SK-N-SH treated with all-trans-retinoic acid at 6 μM for 48 hours (cell line): ENCODE results near the gene ZNF844.
"Not testable (repeated sequence)": the region's sequence is repeated elsewhere in the genome, so short reads cannot be mapped to it uniquely, and the experiment has no call there.

Experiments used
- ATAC-seq: fragments of 200-7000 bp; cut with Tn5 transposase; 3 replicates; pipeline ENCODE4 v1.9.1; 2020; ENCODE audit warnings: mild to moderate bottlenecking, moderate library complexity
- CSDC2 ChIP-seq: fragments of 250-450 bp; sonication (Bioruptor Pico); IDR thresholded peaks from 2 replicates; pipeline ENCODE4 v1.5.0; 2020; ENCODE audit warnings: mild to moderate bottlenecking, moderate library complexity
- GLIS3 ChIP-seq: fragments of 250-450 bp; sonication (Bioruptor Pico); IDR thresholded peaks from 2 replicates; pipeline ENCODE4 v1.5.0; 2020; ENCODE audit warnings: mild to moderate bottlenecking, moderate library complexity
- ISL1 ChIP-seq: fragments of 250-450 bp; sonication (Bioruptor Pico); IDR thresholded peaks from 2 replicates; pipeline ENCODE4 v2.1.2; 2022; ENCODE audit warnings: mild to moderate bottlenecking, moderate library complexity
- OSR1 ChIP-seq: fragments of 250-450 bp; sonication (Bioruptor Pico); IDR thresholded peaks from 2 replicates; pipeline ENCODE4 v1.8.0; 2022; ENCODE audit warnings: moderate library complexity, mild to moderate bottlenecking, inconsistent platforms
- POU6F1 ChIP-seq: fragments of 250-450 bp; sonication (Bioruptor Pico); IDR thresholded peaks from 2 replicates; pipeline ENCODE4 v1.8.0; 2021; ENCODE audit warnings: low read depth, mild to moderate bottlenecking, moderate library complexity, borderline replicate concordance
- PPARA ChIP-seq: fragments of 250-450 bp; sonication (Bioruptor Pico); IDR thresholded peaks from 2 replicates; pipeline ENCODE4 v1.5.0; 2020; ENCODE audit warnings: mild to moderate bottlenecking, borderline replicate concordance
- RARB ChIP-seq: fragments of 250-450 bp; sonication (Bioruptor Pico); IDR thresholded peaks from 2 replicates; pipeline ENCODE4 v1.8.0; 2021; ENCODE audit warnings: mild to moderate bottlenecking, moderate library complexity
- SNAI2 ChIP-seq: fragments of 250-450 bp; sonication (Bioruptor Pico); IDR thresholded peaks from 2 replicates; pipeline ENCODE4 v1.5.0; 2020; ENCODE audit warnings: mild to moderate bottlenecking, moderate library complexity
- TCF4 ChIP-seq: fragments of 250-450 bp; sonication (Bioruptor Pico); IDR thresholded peaks from 2 replicates; pipeline ENCODE4 v1.8.0; 2021; ENCODE audit warnings: mild to moderate bottlenecking, moderate library complexity, borderline replicate concordance
- TOX ChIP-seq: fragments of 250-450 bp; sonication (Bioruptor Pico); IDR thresholded peaks from 2 replicates; pipeline ENCODE4 v1.8.0; 2021; ENCODE audit warnings: mild to moderate bottlenecking, moderate library complexity, borderline replicate concordance
- ZFP3 ChIP-seq: fragments of 250-450 bp; sonication (Bioruptor Pico); IDR thresholded peaks from 2 replicates; pipeline ENCODE4 v1.5.0; 2020; ENCODE audit warnings: mild to moderate bottlenecking, moderate library complexity
- ZNF565 ChIP-seq: fragments of 450-650 bp; formaldehyde crosslinking; conservative IDR thresholded peaks from 2 replicates; pipeline ENCODE4 v1.5.0; 2020; ENCODE audit warnings: low read depth, mild to moderate bottlenecking, moderate library complexity
- ZNF8 ChIP-seq: fragments of 450-650 bp; formaldehyde crosslinking; IDR thresholded peaks from 2 replicates; pipeline ENCODE4 v1.5.0; 2020; ENCODE audit warnings: mild to moderate bottlenecking, moderate library complexity
- TF ChIP-seq, protein P1 (sequence below): fragments of 250-450 bp; sonication (Bioruptor Pico); IDR thresholded peaks from 2 replicates; pipeline ENCODE4 v1.5.0; 2020; ENCODE audit warnings: mild to moderate bottlenecking, moderate library complexity
- TF ChIP-seq, protein P2 (sequence below): fragments of 250-450 bp; sonication (Bioruptor Pico); IDR thresholded peaks from 2 replicates; pipeline ENCODE4 v1.5.1; 2021; ENCODE audit warnings: mild to moderate bottlenecking, moderate library complexity
- TF ChIP-seq, protein P3 (sequence below): fragments of 250-450 bp; sonication (Bioruptor Pico); IDR thresholded peaks from 2 replicates; pipeline ENCODE4 v1.8.0; 2020; ENCODE audit warnings: mild to moderate bottlenecking, moderate library complexity, borderline replicate concordance
- TF ChIP-seq, protein P4 (sequence below): fragments of 250-450 bp; sonication (Bioruptor Pico); IDR thresholded peaks from 2 replicates; pipeline ENCODE4 v1.5.1; 2020; ENCODE audit warnings: low read depth, mild to moderate bottlenecking, moderate library complexity

Gene ZNF844

GRCh38 chr19:12052497-12053169 lies 11.9 kb upstream of the ZNF844 start, which contains the start of gene ZNF878:
ZNF878 (minus strand) TSS chr19:12052961; CDS start chr19:12052801, 160 bp downstream.
- ATAC-seq, result peak; percentile 99
- TF ChIP-seq, protein P1, sequence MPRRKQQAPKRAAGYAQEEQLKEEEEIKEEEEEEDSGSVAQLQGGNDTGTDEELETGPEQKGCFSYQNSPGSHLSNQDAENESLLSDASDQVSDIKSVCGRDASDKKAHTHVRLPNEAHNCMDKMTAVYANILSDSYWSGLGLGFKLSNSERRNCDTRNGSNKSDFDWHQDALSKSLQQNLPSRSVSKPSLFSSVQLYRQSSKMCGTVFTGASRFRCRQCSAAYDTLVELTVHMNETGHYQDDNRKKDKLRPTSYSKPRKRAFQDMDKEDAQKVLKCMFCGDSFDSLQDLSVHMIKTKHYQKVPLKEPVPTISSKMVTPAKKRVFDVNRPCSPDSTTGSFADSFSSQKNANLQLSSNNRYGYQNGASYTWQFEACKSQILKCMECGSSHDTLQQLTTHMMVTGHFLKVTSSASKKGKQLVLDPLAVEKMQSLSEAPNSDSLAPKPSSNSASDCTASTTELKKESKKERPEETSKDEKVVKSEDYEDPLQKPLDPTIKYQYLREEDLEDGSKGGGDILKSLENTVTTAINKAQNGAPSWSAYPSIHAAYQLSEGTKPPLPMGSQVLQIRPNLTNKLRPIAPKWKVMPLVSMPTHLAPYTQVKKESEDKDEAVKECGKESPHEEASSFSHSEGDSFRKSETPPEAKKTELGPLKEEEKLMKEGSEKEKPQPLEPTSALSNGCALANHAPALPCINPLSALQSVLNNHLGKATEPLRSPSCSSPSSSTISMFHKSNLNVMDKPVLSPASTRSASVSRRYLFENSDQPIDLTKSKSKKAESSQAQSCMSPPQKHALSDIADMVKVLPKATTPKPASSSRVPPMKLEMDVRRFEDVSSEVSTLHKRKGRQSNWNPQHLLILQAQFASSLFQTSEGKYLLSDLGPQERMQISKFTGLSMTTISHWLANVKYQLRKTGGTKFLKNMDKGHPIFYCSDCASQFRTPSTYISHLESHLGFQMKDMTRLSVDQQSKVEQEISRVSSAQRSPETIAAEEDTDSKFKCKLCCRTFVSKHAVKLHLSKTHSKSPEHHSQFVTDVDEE, result no peak
- no peak for TF ChIP-seq RARB (CRISPR knock-in tag)
- TF ChIP-seq, protein P2, sequence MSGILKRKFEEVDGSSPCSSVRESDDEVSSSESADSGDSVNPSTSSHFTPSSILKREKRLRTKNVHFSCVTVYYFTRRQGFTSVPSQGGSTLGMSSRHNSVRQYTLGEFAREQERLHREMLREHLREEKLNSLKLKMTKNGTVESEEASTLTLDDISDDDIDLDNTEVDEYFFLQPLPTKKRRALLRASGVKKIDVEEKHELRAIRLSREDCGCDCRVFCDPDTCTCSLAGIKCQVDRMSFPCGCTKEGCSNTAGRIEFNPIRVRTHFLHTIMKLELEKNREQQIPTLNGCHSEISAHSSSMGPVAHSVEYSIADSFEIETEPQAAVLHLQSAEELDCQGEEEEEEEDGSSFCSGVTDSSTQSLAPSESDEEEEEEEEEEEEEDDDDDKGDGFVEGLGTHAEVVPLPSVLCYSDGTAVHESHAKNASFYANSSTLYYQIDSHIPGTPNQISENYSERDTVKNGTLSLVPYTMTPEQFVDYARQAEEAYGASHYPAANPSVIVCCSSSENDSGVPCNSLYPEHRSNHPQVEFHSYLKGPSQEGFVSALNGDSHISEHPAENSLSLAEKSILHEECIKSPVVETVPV (CRISPR knock-in tag), result no peak
- no peak for TF ChIP-seq CSDC2 (CRISPR knock-in tag)
- no peak for TF ChIP-seq ZFP3 (CRISPR knock-in tag)
- no peak for TF ChIP-seq ISL1
- no peak for TF ChIP-seq ZNF565 (CRISPR knock-in tag)
- TF ChIP-seq, all 23 proteins: peak for 0

GRCh38 chr19:12055784-12056183 lies 8.7 kb upstream of the ZNF844 start:
- TF ChIP-seq ZNF8 (no peak), TOX (CRISPR knock-in tag) (no peak), ZNF565 (CRISPR knock-in tag) (no peak), PPARA (CRISPR knock-in tag) (no peak), SNAI2 (no peak), POU6F1 (CRISPR knock-in tag) (no peak)
- TF ChIP-seq, protein P3, sequence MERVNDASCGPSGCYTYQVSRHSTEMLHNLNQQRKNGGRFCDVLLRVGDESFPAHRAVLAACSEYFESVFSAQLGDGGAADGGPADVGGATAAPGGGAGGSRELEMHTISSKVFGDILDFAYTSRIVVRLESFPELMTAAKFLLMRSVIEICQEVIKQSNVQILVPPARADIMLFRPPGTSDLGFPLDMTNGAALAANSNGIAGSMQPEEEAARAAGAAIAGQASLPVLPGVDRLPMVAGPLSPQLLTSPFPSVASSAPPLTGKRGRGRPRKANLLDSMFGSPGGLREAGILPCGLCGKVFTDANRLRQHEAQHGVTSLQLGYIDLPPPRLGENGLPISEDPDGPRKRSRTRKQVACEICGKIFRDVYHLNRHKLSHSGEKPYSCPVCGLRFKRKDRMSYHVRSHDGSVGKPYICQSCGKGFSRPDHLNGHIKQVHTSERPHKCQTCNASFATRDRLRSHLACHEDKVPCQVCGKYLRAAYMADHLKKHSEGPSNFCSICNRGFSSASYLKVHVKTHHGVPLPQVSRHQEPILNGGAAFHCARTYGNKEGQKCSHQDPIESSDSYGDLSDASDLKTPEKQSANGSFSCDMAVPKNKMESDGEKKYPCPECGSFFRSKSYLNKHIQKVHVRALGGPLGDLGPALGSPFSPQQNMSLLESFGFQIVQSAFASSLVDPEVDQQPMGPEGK (CRISPR knock-in tag), result no peak

DNA sequence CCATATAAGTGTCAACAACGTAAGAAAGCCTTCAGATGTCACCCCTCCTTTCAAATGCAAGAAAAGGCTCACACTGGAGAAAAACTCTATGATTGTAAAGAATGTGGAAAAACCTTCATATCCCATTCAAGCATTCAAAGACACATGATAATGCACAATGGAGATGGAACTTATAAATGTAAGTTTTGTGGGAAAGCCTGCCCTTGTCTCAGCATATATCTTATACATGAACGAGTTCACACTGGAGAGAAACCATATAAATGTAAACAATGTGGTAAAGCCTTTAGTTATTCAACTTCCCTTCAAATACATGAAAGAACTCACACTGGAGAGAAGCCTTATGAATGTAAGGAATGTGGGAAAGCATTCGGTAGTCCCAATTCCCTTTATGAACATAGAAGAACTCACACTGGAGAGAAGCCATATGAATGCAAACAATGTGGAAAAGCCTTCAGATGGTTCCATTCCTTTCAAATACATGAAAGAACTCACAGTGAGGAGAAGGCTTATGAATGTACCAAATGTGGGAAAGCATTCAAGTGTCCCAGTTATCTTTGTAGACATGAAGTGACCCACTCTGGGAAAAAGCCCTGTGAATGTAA lies 11.1 kb downstream of the ZNF844 start:
- ATAC-seq, result no peak
- no peak for TF ChIP-seq POU6F1 (CRISPR knock-in tag)

More at GRCh38 chr19:12055784-12056183, 8.7 kb upstream of the ZNF844 start:
- no peak for ATAC-seq

- not testable (repeated sequence) for ATAC-seq
These were observed 11.8 kb downstream of the ZNF844 start for GRCh38 chr19:12076331-12076730.

DNA sequence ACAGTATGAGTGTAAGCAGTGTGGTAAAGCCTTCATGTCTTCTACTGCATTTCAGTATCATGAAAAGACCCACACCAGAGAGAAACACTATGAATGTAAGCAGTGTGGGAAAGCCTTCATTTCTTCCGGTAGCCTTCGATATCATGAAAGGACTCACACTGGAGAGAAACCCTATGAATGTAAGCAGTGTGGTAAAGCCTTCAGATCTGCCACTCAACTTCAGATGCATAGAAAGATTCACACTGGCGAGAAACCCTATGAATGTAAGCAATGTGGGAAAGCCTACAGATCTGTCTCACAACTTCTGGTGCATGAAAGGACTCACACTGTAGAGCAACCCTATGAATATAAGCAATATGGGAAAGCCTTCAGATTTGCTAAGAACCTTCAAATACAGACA lies 12.8 kb downstream of the ZNF844 start:
- no peak for TF ChIP-seq TCF4 (CRISPR knock-in tag)
- TF ChIP-seq ISL1, result no peak
- TF ChIP-seq, protein P4, sequence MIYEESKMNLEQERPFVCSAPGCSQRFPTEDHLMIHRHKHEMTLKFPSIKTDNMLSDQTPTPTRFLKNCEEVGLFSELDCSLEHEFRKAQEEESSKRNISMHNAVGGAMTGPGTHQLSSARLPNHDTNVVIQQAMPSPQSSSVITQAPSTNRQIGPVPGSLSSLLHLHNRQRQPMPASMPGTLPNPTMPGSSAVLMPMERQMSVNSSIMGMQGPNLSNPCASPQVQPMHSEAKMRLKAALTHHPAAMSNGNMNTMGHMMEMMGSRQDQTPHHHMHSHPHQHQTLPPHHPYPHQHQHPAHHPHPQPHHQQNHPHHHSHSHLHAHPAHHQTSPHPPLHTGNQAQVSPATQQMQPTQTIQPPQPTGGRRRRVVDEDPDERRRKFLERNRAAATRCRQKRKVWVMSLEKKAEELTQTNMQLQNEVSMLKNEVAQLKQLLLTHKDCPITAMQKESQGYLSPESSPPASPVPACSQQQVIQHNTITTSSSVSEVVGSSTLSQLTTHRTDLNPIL, result no peak
- TF ChIP-seq OSR1 (CRISPR knock-in tag), result no peak
- TF ChIP-seq GLIS3 (CRISPR knock-in tag), result no peak
- TF ChIP-seq, protein P1, result no peak
- ATAC-seq, result no peak

- not testable (repeated sequence) for ATAC-seq
These were observed 18.8 kb downstream of the ZNF844 start for GRCh38 chr19:12083336-12083735.
